Adrenal gland (tissue), 5 donors: ENCODE data around the gene GATA5.

Experiments used
- CTCF ChIP-seq, 6 experiments: fragments of 450-650 bp in 4 of 6; fragments of 200-600 bp in 2 of 6; sonication (generic) in 1 of 6; IDR thresholded peaks; 1 replicate in 5 of 6; 2 replicates in 1 of 6; pipeline versions ENCODE4 v1.5.1 to v1.8.0; 2016 to 2021; ENCODE audit warnings: antibody characterized with exemption in 6 of 6, mild to moderate bottlenecking in 2 of 6, moderate library complexity in 1 of 6
- POLR2A ChIP-seq, 2 donors: fragments of 450-650 bp; IDR thresholded peaks; one replicate each; pipeline ENCODE4 v1.6.1; 2017; ENCODE audit warnings: antibody characterized with exemption in 2 of 2, mild to moderate bottlenecking in 2 of 2, moderate library complexity in 1 of 2
- donor health status: DM: no; HTN: no; CAD: no.

- no peak for TF ChIP-seq POLR2A (IDR thresholded peaks at IDR 0.05)
- TF ChIP-seq CTCF (IDR thresholded peaks at IDR 0.05) = no peak
Measured at GRCh38 chr20:62427172-62428001, 48.4 kb downstream of the GATA5 start, which contains the start of gene RBBP8NL.
